Mucosa of rectum (tissue), 2 donors: Measurements from ENCODE around the gene KCTD18.

Experiments
- H3K27ac ChIP-seq, 2 donors: one replicate each; pipeline ENCODE4 v1.7.0; 2013; ENCODE audit warnings: inconsistent platforms in 2 of 2, low read depth in 2 of 2, low read length in 2 of 2
- H3K27me3 ChIP-seq, 2 donors: one replicate each; pipeline ENCODE4 v1.7.0; 2013; ENCODE audit warnings: low read length in 2 of 2; ENCODE audit not compliant: control insufficient read depth in 2 of 2, insufficient read depth in 2 of 2
- H3K36me3 ChIP-seq, 2 donors: one replicate each; pipeline ENCODE4 v1.7.0; 2013; ENCODE audit warnings: low read length in 2 of 2; ENCODE audit not compliant: control insufficient read depth in 2 of 2, insufficient read depth in 2 of 2
- H3K4me1 ChIP-seq, 2 donors: one replicate each; pipeline ENCODE4 v1.7.0; 2013; ENCODE audit warnings: low read length in 2 of 2, mild to moderate bottlenecking in 1 of 2; ENCODE audit not compliant: control insufficient read depth in 2 of 2, insufficient read depth in 2 of 2
- H3K4me3 ChIP-seq, 2 donors: one replicate each; pipeline ENCODE4 v1.7.0; 2013; ENCODE audit warnings: low read length in 2 of 2
- H3K9ac ChIP-seq, 2 donors: one replicate each; pipeline ENCODE4 v1.7.0; 2013; ENCODE audit warnings: low read length in 2 of 2, low read depth in 1 of 2, mild to moderate bottlenecking in 1 of 2
- H3K9me3 ChIP-seq, 2 donors: one replicate each; pipeline ENCODE4 v1.7.0; 2013; ENCODE audit warnings: low read length in 2 of 2; ENCODE audit not compliant: control insufficient read depth in 2 of 2
- donor health status: healthy.
- donor health status: Normal muscosa, but diverticular disease.

Gene KCTD18

DNA sequence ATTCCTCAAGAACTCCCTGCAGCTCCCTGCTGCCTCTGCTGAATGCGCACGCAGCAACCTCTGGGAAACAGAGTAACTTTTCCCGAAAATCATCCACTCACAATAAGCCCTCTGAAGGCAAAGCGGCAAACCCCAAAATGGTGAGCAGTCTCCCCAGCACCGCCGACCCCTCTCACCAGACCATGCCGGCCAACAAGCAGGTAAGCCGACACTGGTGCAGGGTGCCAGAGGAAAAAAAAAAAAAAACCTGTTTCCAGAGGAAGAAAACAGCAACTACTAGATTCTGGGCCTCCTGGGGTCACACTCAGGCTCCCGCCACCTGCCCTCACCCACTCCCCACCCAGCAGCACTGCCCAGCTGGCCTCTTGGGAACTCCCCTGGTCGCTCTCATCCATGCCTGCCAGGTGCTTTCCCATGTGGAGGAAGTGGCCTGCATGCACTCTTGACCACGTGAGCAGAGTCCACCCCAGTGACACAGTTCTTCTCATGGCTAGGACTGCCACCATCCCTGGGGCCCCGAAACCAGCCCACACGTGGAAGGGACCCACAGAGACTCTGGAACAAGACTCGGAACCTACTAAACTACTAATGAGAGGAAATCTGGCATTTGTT, 36.9 kb downstream of the KCTD18 start:
- Histone ChIP-seq H3K36me3 (peaks cover 56 to 58% of the 10 kb centered on the region in 2 donors), H3K9ac (no peak overlapping the region), H3K27ac (no peak overlapping the region)

DNA sequence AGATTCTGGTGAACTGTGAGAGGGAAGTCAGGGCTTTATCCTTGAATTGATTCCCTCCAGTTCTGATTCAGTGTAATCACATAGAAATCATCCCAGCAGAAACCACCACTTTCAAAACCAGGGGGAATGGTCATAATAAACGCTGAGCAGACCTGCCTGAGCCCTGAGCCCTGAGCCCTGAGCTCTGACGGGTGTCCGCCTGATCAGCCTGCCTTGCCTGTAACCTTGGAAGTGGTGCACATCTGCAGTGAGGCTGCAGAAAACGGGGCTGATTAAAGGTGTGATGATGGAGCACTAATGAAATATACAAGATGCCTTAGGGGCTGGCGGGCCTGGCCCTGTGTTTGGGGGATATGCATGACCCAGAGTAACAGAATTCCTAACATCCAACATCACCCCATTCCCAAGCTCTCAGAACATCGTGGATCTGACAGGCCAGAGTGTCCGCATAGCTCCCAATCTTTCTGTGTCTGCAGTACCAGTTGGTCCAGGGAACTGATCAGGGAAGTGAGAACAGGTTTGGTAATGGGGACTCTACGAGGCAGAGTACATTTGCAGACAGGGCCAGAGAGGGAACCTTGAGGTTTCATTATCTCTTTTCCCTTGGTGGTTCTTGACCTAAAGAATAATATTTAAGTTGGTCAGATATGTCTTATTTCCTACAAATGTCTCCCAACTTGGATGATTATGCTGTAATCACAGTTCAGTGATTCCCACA, 37.8 kb downstream of the KCTD18 start:
- H3K36me3 ChIP-seq: peaks cover 58 to 60% of the 10 kb centered on the region in 2 donors
- no peaks in the 10 kb centered on the region for H3K27me3 ChIP-seq
- peaks cover 0 to 4% of the 10 kb centered on the region in 2 donors for H3K4me1 ChIP-seq
- H3K27ac ChIP-seq: no peak overlapping the region
- no peak overlapping the region for H3K9ac ChIP-seq
- H3K9me3 ChIP-seq: no peaks in the 10 kb centered on the region
- no peak overlapping the region for H3K4me3 ChIP-seq

More for the DNA sequence above, 36.9 kb downstream of the KCTD18 start:
- Histone ChIP-seq H3K4me3 (no peak overlapping the region), H3K27me3 (no peaks in the 10 kb centered on the region), H3K9me3 (no peaks in the 10 kb centered on the region), H3K4me1 (peaks cover 0 to 4% of the 10 kb centered on the region in 2 donors)

DNA sequence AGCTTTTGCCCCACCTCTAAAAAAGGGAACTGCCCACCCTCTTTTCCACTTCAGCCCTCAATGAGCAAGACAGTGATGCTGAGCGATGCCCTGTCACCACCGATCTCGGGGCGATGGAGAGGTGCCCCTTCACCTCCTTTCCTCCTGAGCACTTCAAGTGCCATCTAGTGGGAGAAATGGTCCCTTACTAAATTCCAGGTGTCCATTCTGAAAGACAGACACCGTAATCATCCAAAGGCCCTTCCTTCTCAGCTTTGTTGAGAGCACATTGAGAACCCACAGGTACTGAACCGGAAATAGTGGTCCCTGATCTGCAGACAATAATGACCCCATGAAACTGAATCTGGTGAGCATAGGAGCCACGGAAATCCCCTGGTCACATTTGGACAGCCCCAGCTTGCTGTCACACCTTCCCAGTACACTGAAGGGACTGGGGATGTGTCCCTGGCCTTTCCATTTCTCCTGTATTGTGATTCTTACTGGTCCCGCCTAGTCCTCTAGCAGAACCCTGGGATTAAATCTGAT, 38.5 kb downstream of the KCTD18 start:
- Histone ChIP-seq H3K36me3 (peaks cover 55 to 56% of the 10 kb centered on the region in 2 donors), H3K9me3 (no peaks in the 10 kb centered on the region), H3K27me3 (no peaks in the 10 kb centered on the region), H3K4me3 (no peak overlapping the region), H3K9ac (no peak overlapping the region), H3K4me1 (peaks cover 0 to 4% of the 10 kb centered on the region in 2 donors), H3K27ac (no peak overlapping the region)

- Histone ChIP-seq H3K36me3 (peaks cover 49 to 54% of the 10 kb centered on the region in 2 donors), H3K9me3 (no peaks in the 10 kb centered on the region), H3K9ac (no peak overlapping the region), H3K4me3 (no peak overlapping the region), H3K27ac (no peak overlapping the region), H3K27me3 (no peaks in the 10 kb centered on the region), H3K4me1 (peaks cover 0 to 4% of the 10 kb centered on the region in 2 donors)
Measured at GRCh38 chr2:200470230-200470629, 39.6 kb downstream of the KCTD18 start.

DNA sequence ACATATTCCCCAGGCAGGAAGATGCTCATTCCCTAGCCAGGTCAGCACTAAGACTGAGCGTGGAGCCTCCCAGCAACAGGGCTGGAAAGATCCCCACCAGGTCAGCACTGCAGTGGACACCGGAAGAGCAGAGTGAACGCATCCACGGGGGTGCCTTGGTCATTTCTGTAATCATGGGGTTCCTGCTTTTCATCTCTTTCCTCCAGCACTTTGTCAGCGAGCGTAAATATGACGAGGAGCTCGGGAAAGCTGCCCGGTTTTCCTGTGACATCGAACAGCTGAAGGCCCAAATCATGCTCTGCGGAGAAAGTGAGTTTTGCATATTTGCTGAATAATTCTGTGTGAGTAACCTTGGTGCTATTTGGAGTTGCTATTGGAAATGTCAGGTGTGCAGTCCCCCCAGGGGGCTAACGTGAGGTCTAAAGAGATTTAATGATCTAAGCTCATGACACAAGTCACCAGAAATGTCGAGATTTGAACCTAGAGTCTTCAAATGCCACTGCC, 40.1 kb downstream of the KCTD18 start:
- H3K36me3 ChIP-seq: peaks cover 47 to 54% of the 10 kb centered on the region in 2 donors
- no peak overlapping the region for H3K27ac ChIP-seq
- no peak overlapping the region for H3K9ac ChIP-seq
- H3K27me3 ChIP-seq: no peaks in the 10 kb centered on the region
- H3K4me3 ChIP-seq: no peak overlapping the region
- no peaks in the 10 kb centered on the region for H3K9me3 ChIP-seq
- H3K4me1 ChIP-seq: peaks cover 0 to 4% of the 10 kb centered on the region in 2 donors

- H3K4me1 ChIP-seq: peaks cover 0 to 4% of the 10 kb centered on the region in 2 donors
- no peaks in the 10 kb centered on the region for H3K27me3 ChIP-seq
- no peak overlapping the region for H3K4me3 ChIP-seq
- H3K27ac ChIP-seq: peak overlapping the region in 1 of 2 donors; percentile 56
- H3K9me3 ChIP-seq: no peaks in the 10 kb centered on the region
- peaks cover 40 to 48% of the 10 kb centered on the region in 2 donors for H3K36me3 ChIP-seq
- H3K9ac ChIP-seq: no peak overlapping the region
Measured at GRCh38 chr2:200467806-200468681, 41.8 kb downstream of the KCTD18 start.

GRCh38 chr2:200466425-200467418, 43.1 kb downstream of the KCTD18 start:
- H3K36me3 ChIP-seq: peaks cover 35 to 51% of the 10 kb centered on the region in 2 donors
- H3K27ac ChIP-seq: peak overlapping the region; percentile 6 to 44
- H3K27me3 ChIP-seq: no peaks in the 10 kb centered on the region
- no peak overlapping the region for H3K9ac ChIP-seq
- no peak overlapping the region for H3K4me3 ChIP-seq
- peaks cover 0 to 4% of the 10 kb centered on the region in 2 donors for H3K4me1 ChIP-seq
- no peaks in the 10 kb centered on the region for H3K9me3 ChIP-seq

GRCh38 chr2:200463452-200463851, 46.4 kb downstream of the KCTD18 start:
- Histone ChIP-seq H3K9me3 (no peaks in the 10 kb centered on the region), H3K4me3 (no peak overlapping the region), H3K9ac (no peak overlapping the region), H3K27me3 (no peaks in the 10 kb centered on the region), H3K36me3 (peaks cover 27 to 39% of the 10 kb centered on the region in 2 donors), H3K4me1 (peaks cover 0 to 2% of the 10 kb centered on the region in 2 donors), H3K27ac (no peak overlapping the region)
